ENCODE data around the gene UCHL5.
"Not testable (repeated sequence)": the region's sequence is repeated elsewhere in the genome, so short reads cannot be mapped to it uniquely, and the experiment has no call there.

The UCHL5 gene

DNA sequence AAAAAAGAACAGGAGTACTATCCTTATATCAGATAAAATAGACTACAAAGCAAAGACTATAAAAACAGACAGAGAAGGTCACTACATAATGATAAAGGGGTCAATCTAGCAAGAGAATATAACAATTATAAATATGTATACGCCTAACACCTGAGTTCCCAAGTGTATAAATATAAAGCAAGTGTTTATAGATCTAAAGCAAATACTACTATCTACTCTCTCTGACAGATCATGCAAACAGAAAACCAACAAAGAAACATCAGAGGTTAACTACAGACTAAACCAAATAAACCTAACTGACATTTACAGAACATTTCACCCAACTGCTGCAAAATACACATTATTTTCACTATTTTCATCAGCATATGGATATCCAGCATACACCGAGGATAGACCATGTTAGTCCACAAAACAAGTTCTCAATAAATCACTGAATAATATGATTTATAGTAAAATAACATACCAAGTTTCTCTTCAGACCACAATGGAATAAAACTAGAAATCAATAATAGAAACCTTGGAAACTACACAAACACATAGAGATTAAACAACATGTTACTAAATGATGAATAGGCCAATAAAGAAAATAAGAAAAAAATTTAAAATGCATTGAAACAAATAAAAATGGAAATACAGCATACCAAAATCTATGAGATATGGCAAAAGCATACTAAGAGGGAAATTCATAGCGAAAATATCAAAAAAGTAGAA is 22.7 kb downstream of the UCHL5 start:
- TF ChIP-seq, protein P1, sequence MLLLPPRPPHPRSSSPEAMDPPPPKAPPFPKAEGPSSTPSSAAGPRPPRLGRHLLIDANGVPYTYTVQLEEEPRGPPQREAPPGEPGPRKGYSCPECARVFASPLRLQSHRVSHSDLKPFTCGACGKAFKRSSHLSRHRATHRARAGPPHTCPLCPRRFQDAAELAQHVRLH (tag by site-specific recombination; IDR thresholded peaks at IDR 0.05): no peak
- TF ChIP-seq ZFP41 (tag by site-specific recombination; IDR thresholded peaks at IDR 0.05; ENCODE audit: borderline replicate concordance) (no peak), SP7 (tag by site-specific recombination; IDR thresholded peaks at IDR 0.05) (no peak), ZNF473 (tag by site-specific recombination; IDR thresholded peaks at IDR 0.05) (no peak)
- TF ChIP-seq, protein P2, sequence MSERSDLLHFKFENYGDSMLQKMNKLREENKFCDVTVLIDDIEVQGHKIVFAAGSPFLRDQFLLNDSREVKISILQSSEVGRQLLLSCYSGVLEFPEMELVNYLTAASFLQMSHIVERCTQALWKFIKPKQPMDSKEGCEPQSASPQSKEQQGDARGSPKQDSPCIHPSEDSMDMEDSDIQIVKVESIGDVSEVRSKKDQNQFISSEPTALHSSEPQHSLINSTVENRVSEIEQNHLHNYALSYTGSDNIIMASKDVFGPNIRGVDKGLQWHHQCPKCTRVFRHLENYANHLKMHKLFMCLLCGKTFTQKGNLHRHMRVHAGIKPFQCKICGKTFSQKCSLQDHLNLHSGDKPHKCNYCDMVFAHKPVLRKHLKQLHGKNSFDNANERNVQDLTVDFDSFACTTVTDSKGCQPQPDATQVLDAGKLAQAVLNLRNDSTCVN (tag by site-specific recombination; optimal IDR thresholded peaks at IDR 0.05): no peak
- TF ChIP-seq, protein P3, sequence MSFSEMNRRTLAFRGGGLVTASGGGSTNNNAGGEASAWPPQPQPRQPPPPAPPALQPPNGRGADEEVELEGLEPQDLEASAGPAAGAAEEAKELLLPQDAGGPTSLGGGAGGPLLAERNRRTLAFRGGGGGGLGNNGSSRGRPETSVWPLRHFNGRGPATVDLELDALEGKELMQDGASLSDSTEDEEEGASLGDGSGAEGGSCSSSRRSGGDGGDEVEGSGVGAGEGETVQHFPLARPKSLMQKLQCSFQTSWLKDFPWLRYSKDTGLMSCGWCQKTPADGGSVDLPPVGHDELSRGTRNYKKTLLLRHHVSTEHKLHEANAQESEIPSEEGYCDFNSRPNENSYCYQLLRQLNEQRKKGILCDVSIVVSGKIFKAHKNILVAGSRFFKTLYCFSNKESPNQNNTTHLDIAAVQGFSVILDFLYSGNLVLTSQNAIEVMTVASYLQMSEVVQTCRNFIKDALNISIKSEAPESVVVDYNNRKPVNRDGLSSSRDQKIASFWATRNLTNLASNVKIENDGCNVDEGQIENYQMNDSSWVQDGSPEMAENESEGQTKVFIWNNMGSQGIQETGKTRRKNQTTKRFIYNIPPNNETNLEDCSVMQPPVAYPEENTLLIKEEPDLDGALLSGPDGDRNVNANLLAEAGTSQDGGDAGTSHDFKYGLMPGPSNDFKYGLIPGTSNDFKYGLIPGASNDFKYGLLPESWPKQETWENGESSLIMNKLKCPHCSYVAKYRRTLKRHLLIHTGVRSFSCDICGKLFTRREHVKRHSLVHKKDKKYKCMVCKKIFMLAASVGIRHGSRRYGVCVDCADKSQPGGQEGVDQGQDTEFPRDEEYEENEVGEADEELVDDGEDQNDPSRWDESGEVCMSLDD (tag by site-specific recombination; IDR thresholded peaks at IDR 0.05): no peak
- Histone ChIP-seq H3K9me3 (ENCODE audit: control insufficient read depth, insufficient read depth, low read depth, low read length) (no peaks in the 10 kb centered on the region), H3K4me1 (ENCODE audit: control insufficient read depth, insufficient read depth, low read length) (no peaks in the 10 kb centered on the region), H3K27ac (ENCODE audit: extremely low read depth, low read depth, low read length) (no peak overlapping the region), H3K4me3 (ENCODE audit: low read depth, low read length) (no peak overlapping the region), H3K36me3 (ENCODE audit: control insufficient read depth in 2 of 2, insufficient read depth in 1 of 2, low read length in 2 of 2) (peaks cover 0 to 11% of the 10 kb centered on the region in 2 experiments; a peak in 1 of 3 replicates)
- ChIA-PET POLR2A (no interaction called here), CTCF (no interaction called here)

DNA sequence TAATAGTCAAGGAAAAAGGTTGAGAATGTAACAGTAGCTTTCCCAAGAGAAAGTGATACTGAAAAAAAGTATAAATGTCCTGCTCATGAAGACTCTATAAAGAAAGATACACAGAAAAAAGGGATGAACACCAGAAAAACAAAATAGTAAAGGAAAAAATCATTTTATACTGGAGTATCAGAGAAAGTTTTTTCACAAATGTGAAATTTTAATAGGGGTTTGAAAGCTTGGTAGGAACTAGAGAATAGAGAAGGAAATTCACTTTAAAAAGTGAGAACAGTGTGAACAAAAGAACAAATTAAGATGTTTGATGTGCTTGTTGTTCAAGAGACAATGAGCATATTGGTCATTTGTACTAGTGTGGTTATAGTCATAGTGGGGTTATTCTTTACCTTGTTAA is 25.6 kb downstream of the UCHL5 start:
- CTCF ChIA-PET: interaction anchor here (0.6 to 1.5 kb wide), 2 partner anchors 25 to 228 kb away, joined by 5 to 7 read pairs; no protein-coding TSS in a partner anchor

DNA sequence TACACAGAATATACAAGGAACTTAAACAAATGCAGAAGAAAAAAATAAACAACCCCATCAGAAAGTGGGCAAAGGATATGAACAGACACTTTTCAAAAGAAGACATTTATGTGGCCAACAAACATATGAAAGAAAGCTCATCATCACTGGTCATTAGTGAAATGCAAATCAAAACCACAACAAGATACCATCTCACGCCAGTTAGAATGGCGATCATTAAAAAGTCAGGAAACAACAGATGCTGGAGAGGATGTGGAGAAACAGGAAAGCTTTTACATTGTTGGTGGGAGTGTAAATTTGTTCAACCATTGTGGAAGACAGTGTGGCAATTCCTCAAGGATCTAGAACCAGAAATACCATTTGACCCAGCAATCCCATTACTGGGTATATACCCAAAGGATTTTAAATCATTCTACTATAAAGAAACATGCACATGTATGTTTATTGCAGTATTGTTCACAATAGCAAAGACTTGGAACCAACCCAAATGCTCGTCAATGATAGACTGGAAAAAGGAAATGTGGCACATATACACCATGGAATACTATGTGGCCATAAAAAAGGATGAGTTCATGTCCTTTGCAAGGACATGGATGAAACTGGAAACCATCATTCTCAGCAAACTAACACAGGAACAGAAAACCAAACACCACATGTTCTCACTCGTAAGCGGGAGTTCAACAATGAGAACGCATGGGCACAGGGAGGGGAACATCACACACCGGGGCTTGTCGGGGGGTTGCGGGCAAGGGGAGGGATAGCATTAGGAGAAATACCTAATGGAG is 26.3 kb downstream of the UCHL5 start:
- CTCF ChIA-PET: interaction anchor here (0.7 to 1.5 kb wide), 5 partner anchors 14 to 228 kb away, joined by 3 to 7 read pairs (median 3); no protein-coding TSS in a partner anchor
- H3K4me3 ChIP-seq (ENCODE audit: low read depth, low read length); H3K27ac ChIP-seq (ENCODE audit: extremely low read depth, low read depth, low read length); H3K9me3 ChIP-seq (ENCODE audit: control insufficient read depth, insufficient read depth, low read depth, low read length); H3K4me1 ChIP-seq (ENCODE audit: control insufficient read depth, insufficient read depth, low read length); POLR2A ChIA-PET: not testable (repeated sequence)
- TF ChIP-seq ZNF202 (tag by site-specific recombination; IDR thresholded peaks at IDR 0.05; ENCODE audit: borderline replicate concordance) (peak; percentile 38; the same call in 1 of the 2 replicates), ZNF146 (tag by site-specific recombination; IDR thresholded peaks at IDR 0.05) (peak; percentile 92)
- TF ChIP-seq, protein P1 (tag by site-specific recombination; IDR thresholded peaks at IDR 0.05): 0 out of 2 replicates have a peak, but pooled peaks have one; percentile 35
- peaks cover 9 to 20% of the 10 kb centered on the region in 2 experiments for H3K36me3 ChIP-seq (ENCODE audit: control insufficient read depth in 2 of 2, insufficient read depth in 1 of 2, low read length in 2 of 2)

More for the DNA sequence above, 25.6 kb downstream of the UCHL5 start:
- TF ChIP-seq PRDM1 (tag by site-specific recombination; IDR thresholded peaks at IDR 0.05) (peak; percentile 96), ZNF121 (tag by site-specific recombination; IDR thresholded peaks at IDR 0.05) (no peak), ZNF791 (tag by site-specific recombination; IDR thresholded peaks at IDR 0.05) (no peak), ZNF433 (tag by site-specific recombination; IDR thresholded peaks at IDR 0.05; ENCODE audit: low read depth) (no peak)
- peaks cover 1 to 21% of the 10 kb centered on the region in 2 experiments; a peak in 2 of 3 replicates for H3K36me3 ChIP-seq (ENCODE audit: control insufficient read depth in 2 of 2, insufficient read depth in 1 of 2, low read length in 2 of 2)
- no peaks in the 10 kb centered on the region for H3K9me3 ChIP-seq (ENCODE audit: control insufficient read depth, insufficient read depth, low read depth, low read length)
- H3K4me1 ChIP-seq (ENCODE audit: control insufficient read depth, insufficient read depth, low read length): no peaks in the 10 kb centered on the region
- no peak overlapping the region for H3K27ac ChIP-seq (ENCODE audit: extremely low read depth, low read depth, low read length)
- POLR2A ChIA-PET: no interaction called here
- no peak overlapping the region for H3K4me3 ChIP-seq (ENCODE audit: low read depth, low read length)
